CD14-positive monocyte (primary cell): ENCODE data around the gene SPATA19. TPM values are rescaled to one million over a fixed set of nuclear protein-coding genes. Genes with fewer than 3 reads are reported as not detected.

Source experiments
- DNase-seq, 3 donors: peaks; one replicate each; pipeline ENCODE4 v3.0.0-alpha.2; 2011 to 2022
- H2AFZ ChIP-seq: 2 replicates; pipeline ENCODE4 v1.6.0; 2012; ENCODE audit warnings: mild to moderate bottlenecking, low read depth, low read length, inconsistent platforms; ENCODE audit not compliant: insufficient read depth, poor library complexity, severe bottlenecking
- H3K27ac ChIP-seq, 2 donors: 1 replicate in 1 of 2; 2 replicates in 1 of 2; pipeline ENCODE4 v1.5.1; 2012 to 2013; ENCODE audit warnings: low read length in 2 of 2, control low read depth in 1 of 2, inconsistent platforms in 1 of 2, low read depth in 1 of 2, mild to moderate bottlenecking in 1 of 2
- H3K27me3 ChIP-seq, 2 donors: one replicate each; pipeline versions ENCODE4 v1.6.0 to v1.6.1; 2011 to 2013; ENCODE audit warnings: low read length in 2 of 2; ENCODE audit not compliant: control insufficient read depth in 2 of 2, insufficient read depth in 2 of 2
- H3K36me3 ChIP-seq, 2 donors: replicated peaks in 1 of 2; 1 replicate in 1 of 2; 2 replicates in 1 of 2; pipeline versions ENCODE4 v1.5.1 to v1.6.1; 2012 to 2013; ENCODE audit warnings: low read length in 2 of 2, control low read depth in 1 of 2, inconsistent platforms in 1 of 2, mild to moderate bottlenecking in 1 of 2; ENCODE audit not compliant: insufficient read depth in 2 of 2, control insufficient read depth in 1 of 2
- H3K4me1 ChIP-seq, 2 donors: 1 replicate in 1 of 2; 2 replicates in 1 of 2; pipeline versions ENCODE4 v1.5.1 to v1.6.1; 2012 to 2013; ENCODE audit warnings: low read length in 2 of 2, control low read depth in 1 of 2, inconsistent platforms in 1 of 2, mild to moderate bottlenecking in 1 of 2, moderate library complexity in 1 of 2; ENCODE audit not compliant: insufficient read depth in 2 of 2, control insufficient read depth in 1 of 2
- H3K4me2 ChIP-seq: replicated peaks from 2 replicates; pipeline ENCODE3; 2012; ENCODE audit warnings: low read length, moderate library complexity, mild to moderate bottlenecking; ENCODE audit not compliant: poor library complexity, severe bottlenecking; ENCODE audit errors: extremely low read depth
- H3K4me3 ChIP-seq, 3 experiments: fragments of 200-600 bp in 1 of 3; sonication (generic) in 1 of 3; replicated peaks in 1 of 3; 1 replicate in 2 of 3; 2 replicates in 1 of 3; pipeline ENCODE4 v1.5.1; 2011 to 2013; ENCODE audit warnings: low read length in 3 of 3, mild to moderate bottlenecking in 3 of 3, control low read depth in 2 of 3, low read depth in 2 of 3, inconsistent platforms in 1 of 3, moderate library complexity in 1 of 3
- H3K79me2 ChIP-seq: 2 replicates; pipeline ENCODE4 v1.6.0; 2012; ENCODE audit warnings: mild to moderate bottlenecking, control low read depth, inconsistent platforms, low read length, moderate library complexity; ENCODE audit not compliant: insufficient read depth
- H3K9ac ChIP-seq: 2 replicates; pipeline ENCODE4 v1.6.0; 2017; ENCODE audit warnings: low read length, mild to moderate bottlenecking; ENCODE audit not compliant: insufficient read depth, poor library complexity, severe bottlenecking
- H3K9me3 ChIP-seq, 2 donors: replicated peaks in 1 of 2; 1 replicate in 1 of 2; 2 replicates in 1 of 2; pipeline versions ENCODE4 v1.5.1 to v1.6.1; 2012 to 2013; ENCODE audit warnings: low read length in 2 of 2, control low read depth in 1 of 2; ENCODE audit not compliant: control insufficient read depth in 1 of 2, insufficient read depth in 1 of 2
- H4K20me1 ChIP-seq: 2 replicates; pipeline ENCODE4 v1.6.0; 2012; ENCODE audit warnings: mild to moderate bottlenecking, low read length, control low read depth, moderate library complexity; ENCODE audit not compliant: insufficient read depth
- H3K27ac Mint-ChIP-seq, 7 donors: one replicate each; pipeline ENCODE4 v1.8.0; 2020; ENCODE audit warnings: mild to moderate bottlenecking in 7 of 7, mixed read lengths in 7 of 7, moderate library complexity in 6 of 7, inconsistent platforms in 2 of 7
- H3K27me3 Mint-ChIP-seq, 3 donors: one replicate each; pipeline ENCODE4 v1.8.0; 2021 to 2022; ENCODE audit warnings: low read depth in 3 of 3, mild to moderate bottlenecking in 3 of 3, mixed read lengths in 3 of 3, moderate library complexity in 3 of 3, inconsistent platforms in 1 of 3
- H3K36me3 Mint-ChIP-seq, 2 donors: one replicate each; pipeline ENCODE4 v1.8.0; 2020; ENCODE audit warnings: mixed read lengths in 2 of 2, inconsistent platforms in 1 of 2, mild to moderate bottlenecking in 1 of 2
- H3K4me1 Mint-ChIP-seq: one replicate; pipeline ENCODE4 v1.8.0; 2020; ENCODE audit warnings: mild to moderate bottlenecking, mixed read lengths
- H3K4me3 Mint-ChIP-seq, 2 donors: one replicate each; pipeline ENCODE4 v1.8.0; 2020; ENCODE audit warnings: mild to moderate bottlenecking in 2 of 2, mixed read lengths in 2 of 2, moderate library complexity in 1 of 2
- H3K9me3 Mint-ChIP-seq, 7 donors: one replicate each; pipeline ENCODE4 v1.8.0; 2020 to 2022; ENCODE audit warnings: mixed read lengths in 7 of 7, mild to moderate bottlenecking in 6 of 7, moderate library complexity in 6 of 7, inconsistent platforms in 2 of 7
- WGBS: methylation state at CpG from one replicate; pipeline ENCODE4 v1.1.5; 2013; ENCODE audit warnings: missing lambda C conversion rate; ENCODE audit not compliant: insufficient coverage; 5-methylcytosine and 5-hydroxymethylcytosine counted together
- intact Hi-C, 2 donors: fragments of 100-400 bp; cut with micrococcal nuclease; formaldehyde crosslinking; loops; one replicate each; pipeline versions ENCODE4 v1.15.0 to v1.15.1; 2023
- polyA plus RNA-seq, 3 donors: library from polyadenylated mRNA; depleted of rRNA in 1 of 3; unstranded in 2 of 3; stranded (reverse) in 1 of 3; fragments of 300-500 nt in 2 of 3; fragments of >200 nt in 1 of 3; fragmentation: Illumina TruSeq in 2 of 3; gene quantifications; 1 replicate in 2 of 3; 2 replicates in 1 of 3; pipeline ENCODE4 v1.2.3, GENCODE V29; 2012 to 2021
- TF ChIP-seq, protein P1 (sequence below): fragments of 200-600 bp; IDR thresholded peaks from one replicate; pipeline ENCODE4 v1.8.0; 2022; ENCODE audit warnings: antibody characterized with exemption, mild to moderate bottlenecking

SPATA19 gene
- polyA plus RNA-seq, 3 donors, result not detected

DNA sequence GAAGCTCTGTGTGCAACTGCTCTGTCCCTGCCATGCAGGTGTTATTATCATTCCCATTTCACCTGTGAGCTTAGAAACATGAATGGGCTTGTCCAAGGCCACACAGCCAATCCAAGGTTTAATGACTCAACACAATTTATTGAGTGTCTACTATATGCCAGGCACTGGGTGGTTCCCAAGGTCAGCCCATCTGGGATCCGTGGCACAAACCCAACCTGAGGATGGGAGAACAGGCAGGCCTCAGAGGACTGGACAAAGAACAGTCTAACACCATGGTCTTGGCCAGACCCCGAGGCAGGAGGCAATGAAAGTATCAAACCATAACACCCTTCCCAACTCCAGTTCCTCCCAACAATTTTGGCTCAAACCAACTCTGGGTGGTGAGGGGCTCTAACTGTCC lies 15.7 kb downstream of the SPATA19 start:
- H3K79me2 ChIP-seq, result no peaks in the 10 kb centered on the region
- DNase-seq, result no peak
- Mint-ChIP-seq H3K9me3 (peaks cover 0 to 7% (median 4%) of the 10 kb centered on the region in 7 donors), H3K27ac (no peak overlapping the region), H3K27me3 (peaks cover 0 to 9% (median 4%) of the 10 kb centered on the region in 3 donors), H3K4me1 (no peaks in the 10 kb centered on the region), H3K36me3 (no peaks in the 10 kb centered on the region), H3K4me3 (no peak overlapping the region)
- WGBS, result 57% methylated on average over 1 of the region's 2 CpGs
- TF ChIP-seq, protein P1, sequence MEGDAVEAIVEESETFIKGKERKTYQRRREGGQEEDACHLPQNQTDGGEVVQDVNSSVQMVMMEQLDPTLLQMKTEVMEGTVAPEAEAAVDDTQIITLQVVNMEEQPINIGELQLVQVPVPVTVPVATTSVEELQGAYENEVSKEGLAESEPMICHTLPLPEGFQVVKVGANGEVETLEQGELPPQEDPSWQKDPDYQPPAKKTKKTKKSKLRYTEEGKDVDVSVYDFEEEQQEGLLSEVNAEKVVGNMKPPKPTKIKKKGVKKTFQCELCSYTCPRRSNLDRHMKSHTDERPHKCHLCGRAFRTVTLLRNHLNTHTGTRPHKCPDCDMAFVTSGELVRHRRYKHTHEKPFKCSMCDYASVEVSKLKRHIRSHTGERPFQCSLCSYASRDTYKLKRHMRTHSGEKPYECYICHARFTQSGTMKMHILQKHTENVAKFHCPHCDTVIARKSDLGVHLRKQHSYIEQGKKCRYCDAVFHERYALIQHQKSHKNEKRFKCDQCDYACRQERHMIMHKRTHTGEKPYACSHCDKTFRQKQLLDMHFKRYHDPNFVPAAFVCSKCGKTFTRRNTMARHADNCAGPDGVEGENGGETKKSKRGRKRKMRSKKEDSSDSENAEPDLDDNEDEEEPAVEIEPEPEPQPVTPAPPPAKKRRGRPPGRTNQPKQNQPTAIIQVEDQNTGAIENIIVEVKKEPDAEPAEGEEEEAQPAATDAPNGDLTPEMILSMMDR, result no peak
- no peak overlapping the region for H2AFZ ChIP-seq
- H3K4me3 ChIP-seq, result no peak overlapping the region
- H4K20me1 ChIP-seq, result no peaks in the 10 kb centered on the region
- H3K9ac ChIP-seq, result no peak overlapping the region
- H3K9me3 ChIP-seq, result peaks cover 6 to 7% of the 10 kb centered on the region in 2 donors
- no peak overlapping the region for H3K27ac ChIP-seq
- H3K4me2 ChIP-seq, result no peak overlapping the region
- H3K27me3 ChIP-seq, result no peaks in the 10 kb centered on the region
- no peaks in the 10 kb centered on the region for H3K4me1 ChIP-seq
- H3K36me3 ChIP-seq, result no peaks in the 10 kb centered on the region
- intact Hi-C loops, result no loop called here

DNA sequence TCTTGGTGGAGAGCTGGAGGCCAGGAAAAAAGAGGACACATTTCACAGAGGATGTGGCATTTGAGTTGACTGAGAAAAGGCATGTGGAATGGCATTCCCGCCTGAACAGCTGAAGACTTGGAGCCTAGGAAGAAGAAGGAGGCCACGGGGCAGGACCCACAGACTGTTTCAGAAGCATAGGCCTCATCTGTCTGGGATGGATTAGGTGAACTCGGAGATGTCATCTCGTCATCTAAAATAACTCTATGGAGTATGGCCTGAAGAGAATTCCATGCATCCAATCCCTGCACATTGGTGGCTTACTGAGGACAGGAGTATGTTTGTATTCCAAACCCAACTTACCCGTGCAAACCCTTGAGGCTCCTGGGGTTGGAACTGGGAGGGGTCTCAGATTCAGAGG lies 16.4 kb downstream of the SPATA19 start:
- Histone ChIP-seq H3K27ac (no peak overlapping the region), H3K4me2 (no peak overlapping the region), H4K20me1 (no peaks in the 10 kb centered on the region), H2AFZ (no peak overlapping the region), H3K4me3 (no peak overlapping the region), H3K36me3 (no peaks in the 10 kb centered on the region), H3K79me2 (no peaks in the 10 kb centered on the region), H3K27me3 (no peaks in the 10 kb centered on the region), H3K9ac (no peak overlapping the region), H3K9me3 (peaks cover 6 to 7% of the 10 kb centered on the region in 2 donors), H3K4me1 (no peaks in the 10 kb centered on the region)
- Mint-ChIP-seq H3K27me3 (peaks cover 2 to 8% (median 4%) of the 10 kb centered on the region in 3 donors), H3K36me3 (no peaks in the 10 kb centered on the region), H3K27ac (no peak overlapping the region), H3K4me1 (no peaks in the 10 kb centered on the region), H3K9me3 (peaks cover 0 to 7% (median 4%) of the 10 kb centered on the region in 7 donors), H3K4me3 (no peak overlapping the region)
- TF ChIP-seq, protein P1, result no peak
- intact Hi-C loops, result no loop called here
- no peak for DNase-seq
- 86% methylated on average over 2 of the region's 5 CpGs for WGBS
